Panc1 (cell line): ENCODE data around the gene KIFC3. TPM values are rescaled to one million over a fixed set of nuclear protein-coding genes. Genes with fewer than 3 reads are reported as not detected.

ENCODE experiments used
- ATAC-seq: fragments of 200-7000 bp; cut with Tn5 transposase; 2 replicates; pipeline ENCODE4 v1.9.1; 2020; ENCODE audit warnings: mild to moderate bottlenecking, moderate library complexity
- BruUV-seq: library from RNA; stranded (reverse); fragments of 400-500 nt; replicated peaks from 2 replicates; lab custom pipeline; 2021; lab: Mats Ljungman, UMichigan
- CTCF ChIA-PET: fragments of 300-600 bp; sonication (Branson Sonifier 250); formaldehyde crosslinking; loops from one replicate; lab custom pipeline; 2022; ENCODE audit warnings: antibody characterized with exemption; lab: Charles Lee
- POLR2A ChIA-PET: fragments of 300-600 bp; sonication (Branson Sonifier 250); formaldehyde crosslinking; loops from one replicate; lab custom pipeline; 2022; ENCODE audit warnings: antibody characterized with exemption; lab: Charles Lee
- DNase-seq: peaks from one replicate; pipeline ENCODE4 v3.0.0-alpha.2; 2010; ENCODE audit warnings: low read depth, low spot score
- H3K27ac ChIP-seq: 2 replicates; pipeline ENCODE4 v1.5.1; 2011; ENCODE audit warnings: mild to moderate bottlenecking, low read length, inconsistent platforms
- H3K27me3 ChIP-seq: fragments of 200-500 bp; sonication (Bioruptor generic); 2 replicates; pipeline ENCODE4 v1.6.0; 2014; ENCODE audit warnings: low read length, inconsistent platforms; ENCODE audit not compliant: control insufficient read depth, insufficient read depth
- H3K36me3 ChIP-seq: fragments of 200-500 bp; sonication (Bioruptor generic); 2 replicates; pipeline ENCODE4 v1.5.1; 2014; ENCODE audit warnings: inconsistent platforms, mild to moderate bottlenecking, low read length, moderate library complexity; ENCODE audit not compliant: control insufficient read depth, insufficient read depth
- H3K4me1 ChIP-seq: 2 replicates; pipeline ENCODE4 v1.5.1; 2011; ENCODE audit warnings: inconsistent platforms, mild to moderate bottlenecking, low read length, moderate library complexity; ENCODE audit not compliant: control insufficient read depth, insufficient read depth
- H3K4me3 ChIP-seq, 2 experiments: 2 replicates each; pipeline ENCODE4 v1.5.1; 2011 to 2012; ENCODE audit warnings: low read depth in 2 of 2, low read length in 2 of 2, mild to moderate bottlenecking in 2 of 2, inconsistent platforms in 1 of 2, moderate library complexity in 1 of 2
- H3K9me3 ChIP-seq: fragments of 200-500 bp; sonication (Bioruptor generic); 2 replicates; pipeline ENCODE4 v1.5.1; 2014; ENCODE audit warnings: low read depth, mild to moderate bottlenecking, inconsistent platforms, low read length, moderate library complexity; ENCODE audit not compliant: control insufficient read depth, insufficient read depth
- POLR2AphosphoS5 ChIP-seq: IDR thresholded peaks from 2 replicates; pipeline ENCODE4 v1.6.1; 2012; ENCODE audit warnings: mild to moderate bottlenecking, low read depth, low read length, moderate library complexity
- REST ChIP-seq, 2 experiments: IDR thresholded peaks; 2 replicates each; pipeline ENCODE4 v1.6.1; 2011 to 2012; ENCODE audit warnings: low read depth in 2 of 2, control low read depth in 1 of 2, low read length in 1 of 2, mild to moderate bottlenecking in 1 of 2, moderate library complexity in 1 of 2; ENCODE audit not compliant: insufficient read depth in 1 of 2
- SIN3A ChIP-seq: IDR thresholded peaks from 2 replicates; pipeline ENCODE4 v1.6.1; 2012; ENCODE audit warnings: low read depth, mild to moderate bottlenecking, low read length, moderate library complexity, borderline replicate concordance; ENCODE audit not compliant: insufficient read depth
- TCF7L2 ChIP-seq: IDR thresholded peaks from 2 replicates; pipeline ENCODE4 v1.6.1; 2011; ENCODE audit warnings: mild to moderate bottlenecking, low read depth, low read length, inconsistent platforms
- in situ Hi-C: cut with HindIII; loops from 2 replicates; pipeline ENCODE4 v1.10.0; 2016; ENCODE audit warnings: low sequenced_read_pairs, low pct_unique_long_range_greater_than_20kb
- intact Hi-C: fragments of 100-400 bp; cut with micrococcal nuclease; formaldehyde crosslinking; loops from one replicate; pipeline ENCODE4 v1.10.0; 2022; ENCODE audit not compliant: unreplicated experiment
- total RNA-seq: library from RNA; stranded (reverse); gene quantifications from one replicate; pipeline ENCODE4 v1.2.1, GENCODE V29; 2021; ENCODE audit not compliant: unreplicated experiment
- TF ChIP-seq, protein P1 (sequence below): fragments of 450-650 bp; IDR thresholded peaks from 2 replicates; pipeline ENCODE4 v1.5.1; 2017; ENCODE audit warnings: mild to moderate bottlenecking

KIFC3 gene
- total RNA-seq, 1 experiment from 2014 or later = 51.5 TPM

- DNase-seq (no peak), ATAC-seq (no peak)
- CTCF ChIA-PET = no interaction called here
- POLR2A ChIA-PET = no interaction called here
- TF ChIP-seq, protein P1, sequence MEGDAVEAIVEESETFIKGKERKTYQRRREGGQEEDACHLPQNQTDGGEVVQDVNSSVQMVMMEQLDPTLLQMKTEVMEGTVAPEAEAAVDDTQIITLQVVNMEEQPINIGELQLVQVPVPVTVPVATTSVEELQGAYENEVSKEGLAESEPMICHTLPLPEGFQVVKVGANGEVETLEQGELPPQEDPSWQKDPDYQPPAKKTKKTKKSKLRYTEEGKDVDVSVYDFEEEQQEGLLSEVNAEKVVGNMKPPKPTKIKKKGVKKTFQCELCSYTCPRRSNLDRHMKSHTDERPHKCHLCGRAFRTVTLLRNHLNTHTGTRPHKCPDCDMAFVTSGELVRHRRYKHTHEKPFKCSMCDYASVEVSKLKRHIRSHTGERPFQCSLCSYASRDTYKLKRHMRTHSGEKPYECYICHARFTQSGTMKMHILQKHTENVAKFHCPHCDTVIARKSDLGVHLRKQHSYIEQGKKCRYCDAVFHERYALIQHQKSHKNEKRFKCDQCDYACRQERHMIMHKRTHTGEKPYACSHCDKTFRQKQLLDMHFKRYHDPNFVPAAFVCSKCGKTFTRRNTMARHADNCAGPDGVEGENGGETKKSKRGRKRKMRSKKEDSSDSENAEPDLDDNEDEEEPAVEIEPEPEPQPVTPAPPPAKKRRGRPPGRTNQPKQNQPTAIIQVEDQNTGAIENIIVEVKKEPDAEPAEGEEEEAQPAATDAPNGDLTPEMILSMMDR = no peak
- TF ChIP-seq POLR2AphosphoS5 (no peak), TCF7L2 (no peak), REST (IDR thresholded peaks at IDR 0.05; ENCODE audit: insufficient read depth in 1 of 2, low read depth in 2 of 2, low read length in 1 of 2) (no peak), SIN3A (no peak)
- Histone ChIP-seq H3K27ac (no peak overlapping the region), H3K36me3 (no peaks in the 10 kb centered on the region), H3K4me1 (no peaks in the 10 kb centered on the region), H3K9me3 (no peaks in the 10 kb centered on the region), H3K27me3 (no peaks in the 10 kb centered on the region), H3K4me3 (no peak overlapping the region)
- intact Hi-C loops = no loop called here
- in situ Hi-C loops = no loop called here
- BruUV-seq = no TSS peak
Observed at GRCh38 chr16:57834936-57835335, 32.6 kb upstream of the KIFC3 start.

- peaks cover 9% of the 10 kb centered on the region for H3K4me1 ChIP-seq
- no peak for DNase-seq
- ChIA-PET CTCF (no interaction called here), POLR2A (no interaction called here)
- H3K27me3 ChIP-seq = no peaks in the 10 kb centered on the region
- no peaks in the 10 kb centered on the region for H3K36me3 ChIP-seq
- TF ChIP-seq SIN3A = no peak
- no peak for TF ChIP-seq REST (IDR thresholded peaks at IDR 0.05; ENCODE audit: insufficient read depth in 1 of 2, low read depth in 2 of 2, low read length in 1 of 2)
- TF ChIP-seq, protein P1 = no peak
- TF ChIP-seq POLR2AphosphoS5 = no peak
- no peak for TF ChIP-seq TCF7L2
- in situ Hi-C loops (no loop called here), intact Hi-C loops (no loop called here)
- BruUV-seq = no TSS peak
- no peak overlapping the region for H3K27ac ChIP-seq
- H3K9me3 ChIP-seq = no peaks in the 10 kb centered on the region
- H3K4me3 ChIP-seq = no peak overlapping the region
- no peak for ATAC-seq
Observed at GRCh38 chr16:57830890-57831484, 28.7 kb upstream of the KIFC3 start.
